NB4 (cell line): ENCODE measurements around the gene PRICKLE2.

Experiments
- MYC ChIP-seq: IDR thresholded peaks from 2 replicates; pipeline ENCODE4 v1.6.1; 2011; ENCODE audit warnings: low read depth, low read length
- POLR2A ChIP-seq: IDR thresholded peaks from 2 replicates; pipeline ENCODE4 v1.6.1; 2011; ENCODE audit warnings: mild to moderate bottlenecking; ENCODE audit not compliant: insufficient read length; ENCODE audit errors: extremely low read depth
- TF ChIP-seq, protein P1 (sequence below): IDR thresholded peaks from one replicate; pipeline ENCODE4 v1.5.1; 2012; ENCODE audit warnings: low read depth, low read length

DNA sequence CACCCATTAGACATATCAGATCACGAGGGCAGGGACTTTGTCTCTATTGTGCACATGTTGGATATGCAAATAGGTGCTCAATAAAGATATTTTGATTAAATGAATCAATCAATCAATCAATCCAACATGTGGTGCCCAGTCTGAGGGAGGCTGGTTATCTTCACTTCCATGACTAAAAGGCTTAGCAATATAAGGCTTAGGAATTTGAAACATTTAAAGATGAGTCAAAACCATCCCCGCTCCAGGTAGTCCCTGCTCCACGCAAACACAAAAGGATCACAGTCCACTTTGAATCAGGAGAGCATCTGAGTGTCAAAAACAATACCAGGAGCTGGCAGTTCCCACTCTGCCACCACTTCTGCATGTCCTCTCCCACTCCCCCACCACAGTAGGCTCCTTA is 25.8 kb upstream of the PRICKLE2 start:
- TF ChIP-seq, protein P1, sequence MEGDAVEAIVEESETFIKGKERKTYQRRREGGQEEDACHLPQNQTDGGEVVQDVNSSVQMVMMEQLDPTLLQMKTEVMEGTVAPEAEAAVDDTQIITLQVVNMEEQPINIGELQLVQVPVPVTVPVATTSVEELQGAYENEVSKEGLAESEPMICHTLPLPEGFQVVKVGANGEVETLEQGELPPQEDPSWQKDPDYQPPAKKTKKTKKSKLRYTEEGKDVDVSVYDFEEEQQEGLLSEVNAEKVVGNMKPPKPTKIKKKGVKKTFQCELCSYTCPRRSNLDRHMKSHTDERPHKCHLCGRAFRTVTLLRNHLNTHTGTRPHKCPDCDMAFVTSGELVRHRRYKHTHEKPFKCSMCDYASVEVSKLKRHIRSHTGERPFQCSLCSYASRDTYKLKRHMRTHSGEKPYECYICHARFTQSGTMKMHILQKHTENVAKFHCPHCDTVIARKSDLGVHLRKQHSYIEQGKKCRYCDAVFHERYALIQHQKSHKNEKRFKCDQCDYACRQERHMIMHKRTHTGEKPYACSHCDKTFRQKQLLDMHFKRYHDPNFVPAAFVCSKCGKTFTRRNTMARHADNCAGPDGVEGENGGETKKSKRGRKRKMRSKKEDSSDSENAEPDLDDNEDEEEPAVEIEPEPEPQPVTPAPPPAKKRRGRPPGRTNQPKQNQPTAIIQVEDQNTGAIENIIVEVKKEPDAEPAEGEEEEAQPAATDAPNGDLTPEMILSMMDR, result no peak
- TF ChIP-seq MYC, result no peak
- TF ChIP-seq POLR2A, result no peak
